NCI-H526 treated with DMSO at 0.1 percent for 48 hours (cell line): ENCODE results near the gene SLC4A5.

ENCODE experiments used
- DNase-seq: peaks from one replicate; lab custom pipeline; 2025; lab: John Stamatoyannopoulos, UW

Gene SLC4A5

DNA sequence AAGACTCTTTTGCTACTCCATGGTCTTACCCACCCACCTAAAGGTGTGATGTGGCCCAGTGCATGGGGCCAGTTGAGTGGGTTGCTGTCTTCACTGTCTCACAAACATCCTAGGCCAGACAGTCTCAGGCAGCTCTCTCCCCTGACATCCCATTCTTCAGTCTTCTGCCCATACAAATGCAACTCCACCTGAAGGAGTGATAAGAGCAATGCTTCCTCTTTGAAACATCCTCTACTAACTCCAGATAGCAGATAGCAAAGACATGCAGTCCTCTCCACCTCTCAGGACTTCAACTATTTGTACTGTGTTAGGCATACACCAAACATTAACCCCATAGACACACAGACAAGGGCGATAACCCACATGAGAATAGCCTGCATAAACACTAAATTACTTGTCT, 73.5 kb downstream of the SLC4A5 start:
- no peak for DNase-seq

- peak; percentile 17 for DNase-seq
Measured at GRCh38 chr2:74267068-74267467, 76.1 kb downstream of the SLC4A5 start.

DNA sequence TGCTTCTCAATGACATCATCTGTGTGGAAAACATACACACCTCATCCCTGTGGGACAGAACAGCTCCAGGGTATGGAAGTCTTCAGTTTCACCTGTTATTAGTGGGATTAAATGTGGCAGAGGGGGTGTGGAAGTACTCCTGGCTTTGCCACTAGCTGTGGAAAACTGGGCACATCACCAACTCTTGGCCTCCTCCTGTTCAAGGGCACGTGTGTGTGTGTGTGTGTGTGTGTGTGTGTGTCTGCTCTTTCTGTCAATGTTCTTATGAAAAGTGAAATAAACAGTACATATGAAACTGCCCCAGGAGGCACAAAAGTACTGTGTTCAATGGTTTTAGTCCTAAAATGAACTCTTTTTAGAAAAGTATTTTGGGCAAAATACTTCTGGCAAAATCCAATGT, 78.9 kb downstream of the SLC4A5 start:
- DNase-seq: no peak

- no peak for DNase-seq
Measured at GRCh38 chr2:74262681-74263080, 80.5 kb downstream of the SLC4A5 start.

GRCh38 chr2:74261204-74261864, 81.9 kb downstream of the SLC4A5 start:
- peak; percentile 5 for DNase-seq

GRCh38 chr2:74260495-74260894, 82.7 kb downstream of the SLC4A5 start:
- DNase-seq: no peak

- DNase-seq: no peak
Measured at GRCh38 chr2:74259733-74260132, 83.5 kb downstream of the SLC4A5 start.

GRCh38 chr2:74259191-74259590, 84.0 kb downstream of the SLC4A5 start:
- DNase-seq: no peak

GRCh38 chr2:74255660-74256213, 87.5 kb downstream of the SLC4A5 start:
- no peak for DNase-seq

- DNase-seq: no peak
Measured at GRCh38 chr2:74253971-74254310, 89.3 kb downstream of the SLC4A5 start.

- no peak for DNase-seq
Measured at GRCh38 chr2:74253306-74253970, 89.8 kb downstream of the SLC4A5 start.

GRCh38 chr2:74252862-74253261, 90.4 kb downstream of the SLC4A5 start:
- DNase-seq: no peak

GRCh38 chr2:74252036-74252435, 91.2 kb downstream of the SLC4A5 start:
- DNase-seq: no peak

GRCh38 chr2:74250189-74250631, 93.0 kb downstream of the SLC4A5 start:
- no peak for DNase-seq

DNA sequence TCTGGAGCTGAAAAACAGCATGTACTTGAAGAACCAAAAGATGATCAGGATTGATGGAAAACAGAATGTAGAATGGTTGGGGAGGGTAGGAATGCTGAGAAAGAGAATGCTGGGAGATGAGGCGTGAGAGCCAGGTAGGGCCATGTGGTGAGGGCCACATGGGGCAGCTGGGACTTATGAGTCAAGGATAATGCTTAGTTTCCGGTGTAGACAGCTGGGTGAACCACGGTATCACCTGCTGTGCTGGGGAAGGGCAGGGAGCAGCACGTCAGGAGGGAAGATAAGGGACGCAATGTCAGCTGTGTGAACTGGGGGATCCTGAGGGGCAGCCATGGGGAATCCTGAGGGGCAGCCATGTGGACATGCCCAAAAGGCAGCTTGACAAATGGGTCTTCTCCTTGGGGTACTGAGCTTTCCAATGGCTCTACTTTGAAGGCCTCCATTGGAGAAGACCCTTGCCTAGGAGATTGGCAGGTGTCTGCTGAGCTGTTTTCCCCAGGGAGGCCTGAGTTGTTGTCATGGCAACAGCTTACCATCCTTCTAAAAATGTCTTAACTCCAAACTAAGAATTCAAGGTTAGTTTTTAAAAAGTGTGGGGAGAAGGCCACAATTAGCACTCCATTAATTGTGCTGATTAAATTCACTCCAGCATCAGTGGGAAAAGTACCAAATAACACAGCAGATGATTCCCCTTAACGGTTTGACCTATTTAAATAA, 93.7 kb downstream of the SLC4A5 start:
- DNase-seq: no peak

- no peak for DNase-seq
Measured at GRCh38 chr2:74246496-74247195, 96.6 kb downstream of the SLC4A5 start.

- no peak for DNase-seq
Measured at GRCh38 chr2:74244286-74244685, 98.9 kb downstream of the SLC4A5 start.

- DNase-seq: no peak
Measured at GRCh38 chr2:74242354-74243071, 100.7 kb downstream of the SLC4A5 start.

DNA sequence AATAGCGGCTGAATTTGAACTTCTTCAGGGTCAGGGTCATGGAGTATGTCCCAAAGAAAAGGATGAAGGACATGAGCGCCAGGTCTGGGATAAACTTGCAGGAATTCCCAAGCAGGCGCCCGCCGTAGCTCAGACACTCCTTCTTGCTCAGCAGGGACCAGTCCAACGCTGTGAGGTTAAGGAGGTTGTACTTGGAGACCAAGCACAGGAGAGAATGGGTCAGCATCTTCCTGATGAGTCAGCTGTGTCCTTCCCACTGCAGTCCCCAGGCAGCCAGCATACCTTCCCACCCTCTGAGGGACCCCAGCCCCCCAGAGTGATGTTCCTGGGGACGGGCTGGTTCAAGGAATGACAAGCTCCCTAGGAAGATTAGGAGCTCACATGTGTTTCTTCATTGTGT, 103.9 kb downstream of the SLC4A5 start:
- no peak for DNase-seq

DNA sequence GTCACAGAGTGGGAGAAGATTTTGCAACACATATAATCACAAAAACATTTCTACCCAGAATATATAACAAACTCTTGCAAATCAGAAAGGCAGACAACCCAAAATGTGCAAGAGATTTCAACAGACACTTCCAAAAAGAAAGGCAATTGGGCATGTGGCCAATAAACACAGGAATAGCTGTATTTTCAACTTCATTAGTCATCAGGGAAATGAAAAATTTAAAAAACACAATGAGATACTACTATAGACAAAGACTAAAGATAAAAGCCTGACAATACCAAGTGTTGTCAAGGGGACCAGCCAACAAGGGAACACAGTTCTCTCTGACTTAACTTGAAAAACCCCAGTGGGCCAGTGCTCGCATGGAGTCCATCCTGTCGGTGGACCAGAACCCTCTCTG, 104.3 kb downstream of the SLC4A5 start:
- no peak for DNase-seq

DNA sequence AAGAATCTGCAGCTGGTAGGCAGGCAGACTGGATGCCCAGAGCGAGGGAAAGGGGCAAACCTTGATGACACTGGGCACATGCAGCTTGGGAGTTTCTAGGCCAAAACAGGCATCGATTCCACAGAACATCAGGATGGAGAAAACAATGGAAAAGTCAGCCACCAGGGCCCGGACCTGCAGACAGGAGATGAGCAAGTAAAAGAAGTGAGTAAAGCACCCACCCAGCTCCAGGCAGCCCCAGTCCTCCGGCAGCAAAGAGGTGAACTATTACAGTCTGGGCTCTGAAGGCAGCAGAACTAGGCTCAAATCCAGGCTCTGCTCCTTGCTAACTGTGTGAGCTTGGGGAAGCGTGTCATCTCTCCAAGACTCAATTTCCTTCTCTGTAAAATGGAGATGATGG, 108.2 kb downstream of the SLC4A5 start:
- DNase-seq: no peak

GRCh38 chr2:74233648-74234047, 109.6 kb downstream of the SLC4A5 start:
- DNase-seq: no peak
